ENCODE data around the gene LPA.
"Not testable (repeated sequence)": the region's sequence is repeated elsewhere in the genome, so short reads cannot be mapped to it uniquely, and the experiment has no call there.

LPA gene

DNA sequence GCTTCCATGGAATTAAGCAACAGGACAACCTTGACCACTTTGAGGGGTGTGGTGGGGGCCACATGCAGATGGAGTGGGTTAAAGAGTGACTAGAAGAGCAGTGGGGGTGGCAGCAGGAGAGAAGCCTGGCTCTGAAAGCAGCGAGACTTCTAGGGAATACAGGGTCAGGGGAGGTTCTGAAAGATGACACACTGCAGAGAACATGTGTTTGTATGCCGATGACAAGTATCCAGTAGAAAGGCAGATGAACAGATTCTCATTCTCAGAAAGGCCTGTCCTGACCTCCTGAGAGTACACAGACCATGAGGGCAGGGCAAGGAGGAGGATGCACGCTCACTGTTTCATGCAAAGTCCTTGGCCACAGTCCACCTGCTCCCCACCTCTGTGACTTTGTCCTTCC is 2.9 kb downstream of the LPA start:
- no peak for ATAC-seq

DNA sequence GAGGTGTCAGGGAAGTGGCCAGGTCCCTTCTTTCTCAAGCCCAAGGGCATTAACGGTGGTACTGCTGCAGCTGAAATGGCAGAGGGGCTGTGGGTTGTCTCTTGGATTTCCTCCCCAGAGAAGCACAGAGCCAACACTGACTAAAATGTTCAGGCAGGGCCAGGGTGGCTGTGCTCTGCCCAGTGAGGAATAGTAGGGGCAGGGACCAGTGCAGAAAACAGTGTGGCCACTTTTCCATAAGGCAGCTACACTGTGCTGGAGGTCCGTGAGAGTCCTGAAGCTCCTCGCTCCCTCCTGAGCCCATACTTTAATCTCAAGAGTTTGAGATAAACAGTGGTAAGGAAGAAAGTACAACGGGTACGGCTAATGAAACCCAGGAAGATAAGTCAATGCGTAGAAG is 4.5 kb downstream of the LPA start:
- DNase-seq: no peak
- ATAC-seq: no peak

More for the DNA sequence above, 2.9 kb downstream of the LPA start:
- no peak for DNase-seq

DNA sequence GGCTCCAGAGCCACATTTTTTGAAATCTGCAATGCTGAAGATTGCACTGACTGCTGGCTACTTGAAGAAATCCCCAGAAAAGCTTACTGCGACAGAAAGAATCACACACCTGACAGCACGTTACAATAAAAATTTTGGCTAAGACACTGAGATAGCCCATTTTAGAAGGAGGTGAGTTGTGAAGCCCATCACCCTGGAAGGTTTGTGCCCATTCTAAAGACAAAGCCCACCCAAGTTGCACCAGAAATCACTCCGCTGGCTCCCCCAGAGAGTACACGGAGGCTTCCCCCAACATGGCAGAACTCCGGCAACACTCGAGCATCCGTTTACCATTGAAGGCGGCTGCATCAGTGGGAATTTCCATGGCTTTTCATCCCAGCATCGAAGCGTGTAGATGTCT is 29.4 kb downstream of the LPA start:
- no peak for DNase-seq
- no peak for ATAC-seq

DNA sequence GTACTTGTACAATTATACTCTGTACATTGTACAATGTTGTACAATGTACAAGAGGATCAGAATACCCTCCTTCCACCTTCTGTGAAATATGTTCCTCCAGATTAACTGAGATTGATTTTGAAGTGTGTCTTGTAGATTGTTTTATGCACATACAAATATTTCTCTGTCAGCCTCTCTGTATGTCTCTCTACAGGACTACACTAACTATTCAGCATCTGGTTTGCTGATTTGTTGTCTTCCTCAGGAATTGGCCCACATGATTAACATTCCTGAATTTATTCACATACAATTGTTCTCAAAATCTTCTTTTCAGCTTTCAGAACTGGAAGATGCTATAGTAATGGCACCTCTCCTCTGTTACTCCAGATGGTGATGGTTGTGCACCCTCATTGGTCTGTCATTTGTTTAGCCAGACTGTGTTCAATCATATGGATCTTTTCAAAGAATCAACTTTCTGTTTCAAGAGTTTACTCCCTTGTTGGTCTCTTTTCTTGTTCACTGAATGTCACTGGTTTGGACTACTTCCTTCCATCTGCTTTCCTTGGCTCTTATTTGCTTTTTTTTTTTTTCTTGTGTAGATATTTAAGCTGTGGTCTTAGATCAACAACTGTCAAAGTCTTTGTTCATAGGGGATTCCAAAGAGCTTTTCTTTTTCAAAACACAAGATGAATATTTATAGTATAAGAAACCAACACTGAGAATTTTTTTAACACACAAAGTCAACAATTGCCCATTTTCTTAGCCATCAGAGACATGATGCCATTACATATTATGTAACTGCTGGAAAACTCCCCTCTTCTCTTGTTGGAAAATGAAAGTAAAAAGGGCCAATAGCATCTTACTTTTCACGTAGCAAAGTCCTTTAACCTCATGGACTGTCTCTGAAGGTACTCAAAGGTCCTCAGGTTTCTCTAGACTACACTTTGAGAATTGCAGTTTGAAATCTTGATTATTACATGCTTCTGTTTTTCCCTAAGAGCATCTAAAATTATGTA is 67.9 kb downstream of the LPA start:
- ATAC-seq (no peak), DNase-seq (no peak)

DNA sequence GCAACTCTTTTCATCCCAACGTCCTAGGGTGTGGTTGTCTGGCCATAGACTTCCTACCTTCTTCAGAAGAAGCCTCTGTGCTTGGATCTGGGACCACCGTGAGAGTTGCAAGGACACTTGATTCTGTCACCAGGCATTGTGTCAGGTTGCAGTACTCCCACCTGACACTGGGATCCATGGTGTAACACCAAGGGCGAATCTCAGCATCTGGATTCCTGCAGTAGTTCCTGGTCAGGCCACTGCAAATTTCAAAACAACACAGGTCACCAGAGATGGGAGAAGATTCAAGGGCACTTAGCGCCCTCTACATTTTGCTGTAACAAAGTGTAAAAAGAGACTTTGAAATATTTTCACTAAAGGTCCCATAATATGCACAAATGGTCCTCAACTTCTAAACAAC is 68.8 kb downstream of the LPA start:
- not testable (repeated sequence) for ATAC-seq, DNase-seq

DNA sequence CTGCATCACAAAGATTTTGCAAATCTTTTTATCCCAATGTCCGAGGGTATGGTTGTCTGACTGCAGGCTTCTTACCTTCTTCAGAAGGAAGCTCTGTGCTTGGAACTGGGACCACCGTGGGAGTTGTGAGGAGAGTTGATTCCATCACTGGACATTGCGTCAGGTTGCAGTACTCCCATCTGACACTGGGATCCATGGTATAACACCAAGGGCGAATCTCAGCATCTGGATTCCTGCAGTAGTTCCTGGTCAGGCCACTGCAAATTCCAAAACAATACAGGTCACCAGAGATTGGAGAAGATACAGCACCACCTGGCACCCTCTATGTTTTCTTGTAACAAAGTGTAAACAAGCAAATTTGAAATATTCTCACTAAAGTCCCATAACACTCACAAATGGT is 77.7 kb downstream of the LPA start:
- no peak for DNase-seq
- no peak for ATAC-seq

DNA sequence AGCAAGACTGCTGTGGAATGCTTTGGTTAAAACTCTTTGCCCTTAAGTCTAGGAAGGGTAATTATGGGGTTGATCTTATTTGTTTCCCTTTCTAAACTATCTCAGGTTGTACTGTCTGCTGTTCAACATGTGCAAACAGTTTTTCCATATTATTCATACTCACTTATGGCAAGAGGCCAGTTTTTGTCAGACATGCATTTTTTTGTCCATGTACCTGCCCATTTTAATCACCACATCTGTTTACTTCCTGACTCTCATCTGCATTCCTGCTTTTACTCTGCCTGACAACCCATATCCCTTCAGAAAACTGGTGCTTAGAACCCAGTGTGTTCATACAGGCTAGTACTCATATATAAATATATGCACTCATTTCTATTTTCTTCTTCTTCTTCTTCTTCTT is 80.3 kb downstream of the LPA start:
- DNase-seq (no peak), ATAC-seq (no peak)

DNA sequence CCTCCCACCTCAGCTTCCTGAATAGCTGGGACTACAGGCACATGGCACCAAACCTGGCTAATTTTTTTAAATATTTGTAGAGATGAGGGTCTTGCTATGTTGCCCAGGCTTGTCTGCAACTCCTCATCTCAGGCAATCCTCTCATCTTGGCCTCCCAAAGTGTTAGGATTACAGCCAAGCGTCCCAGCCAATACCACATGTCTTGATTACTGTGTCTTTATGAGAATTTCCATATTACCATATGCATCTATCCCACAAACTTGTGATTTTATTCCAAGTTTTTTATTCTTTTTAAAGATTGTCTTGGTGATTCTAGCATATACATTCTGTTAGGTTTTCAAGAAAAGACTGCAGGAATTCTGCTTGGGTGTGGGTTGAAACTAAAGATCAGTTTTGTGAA is 82.7 kb downstream of the LPA start:
- DNase-seq: no peak
- ATAC-seq: no peak

DNA sequence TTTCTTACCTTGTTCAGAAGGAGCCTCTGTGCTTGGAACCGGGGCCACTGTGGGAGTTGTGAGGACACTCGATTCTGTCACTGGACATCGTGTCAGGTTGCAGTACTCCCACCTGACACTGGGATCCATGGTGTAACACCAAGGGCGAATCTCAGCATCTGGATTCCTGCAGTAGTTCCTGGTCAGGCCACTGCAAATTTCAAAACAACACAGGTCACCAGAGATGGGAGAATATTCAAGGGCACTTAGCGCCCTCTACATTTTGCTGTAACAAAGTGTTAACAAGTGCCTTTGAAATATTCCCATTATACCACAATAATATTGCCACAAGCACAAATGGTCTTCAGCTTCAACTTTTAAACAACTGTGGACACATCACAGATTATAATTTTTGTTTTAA is 85.6 kb downstream of the LPA start:
- ATAC-seq, DNase-seq: not testable (repeated sequence)

DNA sequence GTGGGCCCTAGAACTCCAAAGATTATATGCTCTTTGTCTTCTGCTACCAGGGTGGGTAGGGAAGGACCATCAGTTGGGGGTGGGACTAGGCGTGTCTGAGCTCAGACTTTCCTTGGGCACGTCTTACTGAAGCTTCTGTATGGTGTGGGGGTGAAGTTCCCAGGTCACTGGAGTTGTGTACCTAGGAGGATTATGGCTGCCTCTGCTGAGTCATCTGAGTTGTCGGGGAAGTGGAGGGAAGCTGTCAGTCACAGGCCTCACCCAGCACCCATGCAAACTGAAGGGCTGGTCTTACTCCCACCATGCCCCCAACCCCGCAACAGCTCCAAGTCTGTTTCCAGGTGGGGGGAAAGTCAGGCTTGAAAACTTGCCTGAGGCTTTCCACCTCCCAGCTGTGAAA is 90.1 kb downstream of the LPA start:
- no peak for ATAC-seq
- DNase-seq: no peak

DNA sequence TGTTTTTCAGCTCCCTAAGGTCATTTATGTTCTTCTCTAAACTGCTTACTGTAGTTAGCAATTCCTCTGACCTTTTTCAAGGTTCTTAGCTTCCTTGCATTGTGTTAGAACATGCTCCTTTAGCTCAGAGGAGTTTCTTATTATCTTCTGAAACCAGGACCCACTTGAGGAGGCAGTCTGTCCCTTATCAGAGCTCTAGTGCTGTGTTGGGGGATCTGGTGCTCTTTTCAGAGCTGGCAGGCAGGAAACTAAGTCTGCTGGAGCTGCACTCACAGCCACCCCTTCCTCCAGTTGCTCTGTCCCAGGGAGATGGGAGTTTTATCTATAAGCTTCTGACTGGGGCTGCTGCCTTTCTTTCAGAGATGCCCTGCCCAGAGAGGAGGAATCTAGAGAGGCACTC is 92.9 kb downstream of the LPA start:
- not testable (repeated sequence) for ATAC-seq, DNase-seq

DNA sequence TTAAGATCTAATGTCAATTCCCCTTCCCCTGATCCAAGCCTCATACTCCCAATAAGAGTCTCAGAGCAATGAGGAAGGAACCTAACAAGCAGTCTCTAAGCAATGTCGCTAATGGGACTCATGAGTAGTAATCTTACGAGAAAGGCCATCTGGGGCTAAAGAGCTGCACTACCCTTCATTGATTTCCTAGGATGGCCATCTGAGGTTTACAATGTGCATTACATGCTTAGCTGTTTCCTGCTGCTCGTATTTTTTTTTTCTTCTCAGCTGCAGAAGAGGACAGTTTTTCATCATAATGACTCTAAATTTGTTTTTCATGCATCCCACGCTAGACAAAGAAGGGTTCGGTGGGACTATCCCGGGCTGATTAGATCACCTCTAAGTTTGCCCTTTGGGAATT is 119.3 kb downstream of the LPA start:
- ATAC-seq: no peak
- DNase-seq: no peak

DNA sequence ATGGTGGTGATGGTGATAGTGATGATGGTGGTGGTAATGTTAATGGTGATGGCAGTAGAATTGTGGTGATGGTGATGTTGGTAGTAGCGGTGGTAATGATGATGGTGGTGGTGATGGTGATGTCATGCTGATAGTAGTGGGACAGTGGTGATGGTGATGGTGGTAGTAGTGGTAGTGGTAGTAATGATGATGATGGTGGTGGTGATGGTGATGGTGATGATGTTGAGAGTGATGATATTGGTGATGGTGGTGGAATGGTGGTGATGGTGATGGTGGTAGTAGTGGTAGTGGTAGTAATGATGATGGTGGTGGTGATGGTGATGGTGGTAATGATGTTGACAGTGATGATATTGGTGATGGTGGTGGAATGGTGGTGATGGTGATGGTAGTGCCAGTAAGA is 128.8 kb downstream of the LPA start:
- ATAC-seq (no peak), DNase-seq (no peak)

DNA sequence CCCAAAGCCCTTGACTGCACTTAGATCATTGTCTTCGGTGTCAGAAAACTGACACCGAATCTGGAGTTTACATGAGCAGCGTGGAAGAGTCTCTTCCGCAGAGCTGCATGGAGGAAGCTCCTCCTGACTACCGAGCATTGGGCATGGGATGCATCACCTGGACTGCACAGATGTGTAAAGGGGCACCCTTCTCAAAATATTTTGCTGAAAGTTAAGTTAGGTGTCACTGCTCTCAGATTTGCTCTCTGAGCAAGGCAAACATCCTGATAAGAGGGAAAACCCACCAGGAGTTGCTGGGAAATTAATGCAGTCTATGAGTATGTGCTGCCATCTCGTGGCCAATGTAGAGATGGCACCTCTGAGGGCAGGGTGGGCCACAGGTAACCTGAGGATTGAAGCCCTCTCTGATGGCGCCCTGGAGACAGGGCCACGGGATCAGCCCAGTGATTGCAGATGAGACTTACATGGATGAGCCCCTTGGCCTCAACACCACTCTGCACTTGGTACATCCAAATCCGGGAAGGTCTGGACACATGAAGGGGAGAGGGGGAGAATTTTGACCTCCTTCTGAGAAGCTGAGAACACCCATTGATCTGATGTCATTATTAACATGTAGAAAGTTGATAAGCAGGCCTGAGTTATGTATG is 129.9 kb downstream of the LPA start:
- DNase-seq (peak; percentile 72), ATAC-seq (peak; percentile 81)

DNA sequence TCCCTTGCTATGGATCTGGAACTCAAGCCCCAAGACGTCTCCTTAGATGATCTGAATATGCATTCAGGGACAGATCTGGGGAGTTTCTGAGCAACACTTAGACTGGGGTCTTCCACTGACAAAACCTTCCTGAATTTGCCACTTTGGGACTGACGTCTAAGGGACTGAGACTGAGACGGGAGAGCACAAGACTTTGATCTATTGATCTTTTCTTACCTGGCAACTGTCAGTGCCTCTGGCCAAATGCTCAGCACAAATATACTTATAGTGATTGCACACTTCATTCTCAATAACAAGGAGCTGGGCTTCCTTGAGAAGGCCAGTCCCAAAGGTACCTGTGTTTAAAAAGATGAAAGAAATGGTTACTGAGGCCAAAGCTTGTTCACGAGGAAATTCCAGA is 131.8 kb downstream of the LPA start:
- ATAC-seq (no peak), DNase-seq (no peak)

DNA sequence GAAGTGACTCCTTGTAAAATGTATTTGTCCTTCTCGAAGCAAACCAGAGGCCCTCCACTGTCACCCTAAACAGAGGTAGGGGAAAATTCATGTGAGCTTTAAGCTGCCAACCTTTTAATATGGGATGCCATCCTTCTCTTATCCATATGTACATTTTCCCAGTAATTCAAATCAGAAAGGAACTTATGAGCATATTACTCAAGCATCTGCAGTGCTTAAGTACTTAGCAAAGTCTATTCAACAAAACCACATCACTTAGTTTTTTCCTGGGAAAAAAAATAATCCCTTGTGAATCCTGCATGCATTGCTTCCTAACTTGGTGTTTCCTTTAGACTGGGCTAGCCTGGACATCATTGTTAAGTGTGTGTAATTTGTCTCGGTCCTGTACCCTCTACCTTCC is 132.2 kb downstream of the LPA start:
- no peak for ATAC-seq
- DNase-seq: no peak

DNA sequence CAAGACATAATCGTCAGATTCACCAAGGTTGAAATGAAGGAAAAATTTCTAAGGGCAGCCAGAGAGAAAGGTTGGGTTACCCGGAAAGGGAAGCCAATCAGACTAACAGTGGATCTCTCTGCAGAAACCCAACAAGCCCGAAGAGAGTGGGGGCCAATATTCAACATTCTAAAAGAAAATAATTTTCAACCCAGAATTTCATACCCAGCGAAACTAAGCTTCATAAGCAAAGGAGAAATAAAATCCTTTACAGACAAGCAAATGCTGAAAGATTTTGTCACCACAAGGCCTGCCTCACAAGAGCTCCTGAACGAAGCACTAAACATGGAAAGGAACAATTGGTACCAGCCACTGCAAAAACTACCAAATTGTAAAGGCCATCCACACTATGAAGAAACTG is 134.6 kb downstream of the LPA start:
- not testable (repeated sequence) for ATAC-seq

DNA sequence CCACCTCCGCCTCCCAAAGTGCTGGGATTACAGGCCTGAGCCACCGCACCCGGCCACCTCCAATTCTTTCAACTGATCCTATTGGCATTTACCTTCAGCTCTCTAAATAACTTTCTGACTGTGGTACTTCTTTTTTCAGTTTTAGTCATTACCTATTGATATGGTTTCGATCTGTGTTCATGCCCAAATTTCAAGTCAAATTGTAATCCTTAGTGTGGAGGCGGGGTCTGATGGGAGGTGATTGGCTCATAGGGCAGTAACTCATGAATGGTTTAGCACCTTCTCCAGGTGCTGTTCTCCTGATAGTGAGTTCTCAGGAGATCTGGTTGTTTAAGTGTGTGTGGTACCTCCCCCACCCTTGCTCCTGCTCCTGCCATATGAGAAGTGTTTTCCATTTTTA is 140.9 kb downstream of the LPA start:
- ATAC-seq (peak; percentile 47), DNase-seq (peak; percentile 9)

More for the DNA sequence above, 134.6 kb downstream of the LPA start:
- DNase-seq: not testable (repeated sequence)

DNA sequence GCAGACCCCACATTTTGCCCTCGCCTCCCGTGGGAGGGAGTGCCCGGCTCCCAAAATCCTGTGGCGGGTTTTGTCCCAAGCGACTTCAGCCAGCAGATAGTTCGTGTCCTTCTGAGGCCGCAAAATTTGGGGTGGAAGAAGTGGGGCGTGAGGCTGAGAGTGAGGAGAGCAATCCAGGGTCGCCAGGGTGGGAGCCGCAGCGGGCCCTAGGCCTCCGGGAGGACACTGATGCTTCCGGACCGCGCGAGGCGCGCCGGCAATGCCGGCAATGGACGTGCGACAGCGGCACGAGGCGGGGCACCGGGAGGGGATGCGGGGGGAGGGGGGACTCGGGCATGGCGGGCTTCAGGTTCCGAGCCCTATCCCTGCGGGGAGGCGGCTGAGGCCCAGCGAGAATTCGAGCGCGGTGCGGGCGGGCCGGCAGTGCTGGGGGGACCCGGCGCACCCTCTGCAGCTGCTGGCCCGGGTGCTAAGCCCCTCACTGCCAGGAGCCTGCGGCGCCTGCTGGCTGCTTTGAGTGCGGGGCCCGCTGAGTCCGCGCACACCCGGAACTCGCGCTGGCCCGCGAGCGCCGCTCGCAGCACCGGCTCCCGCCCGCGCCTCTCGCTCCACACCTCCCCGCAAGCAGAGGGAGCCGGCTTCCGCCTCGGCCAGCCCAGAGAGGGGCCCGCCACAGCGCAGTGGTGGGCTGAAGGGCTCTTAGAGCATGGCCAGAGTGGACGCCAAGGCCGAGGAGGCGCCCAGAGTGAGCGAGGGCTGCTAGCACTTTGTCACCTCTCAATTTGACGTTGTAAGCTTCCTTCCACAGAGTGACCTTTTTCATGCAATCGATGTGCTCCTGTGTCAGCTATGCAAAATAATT is 143.8 kb downstream of the LPA start:
- ATAC-seq (peak; percentile 84), DNase-seq (peak; percentile 84)

DNA sequence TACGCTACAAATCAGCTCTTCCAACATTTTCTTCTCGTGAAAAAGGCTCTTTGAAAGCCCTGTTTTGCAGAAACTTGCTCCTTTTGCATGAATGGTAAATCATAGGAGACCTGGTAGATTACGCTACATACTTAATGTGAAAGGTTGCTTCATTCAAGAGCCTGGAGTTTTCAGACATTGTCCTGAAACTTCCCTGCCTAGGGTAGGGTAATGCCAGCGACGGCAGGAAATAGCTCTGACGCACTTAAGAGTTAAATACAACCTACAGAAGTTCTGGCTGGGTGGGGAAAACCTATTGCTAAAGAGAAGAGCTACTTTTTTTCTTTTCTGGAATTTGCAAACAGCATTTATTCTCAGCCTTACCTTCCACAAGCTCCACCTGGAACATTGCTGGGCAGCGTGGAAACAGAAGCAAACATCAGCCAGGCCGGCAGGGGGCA is 144.5 kb downstream of the LPA start:
- ATAC-seq: peak; percentile 70

DNA sequence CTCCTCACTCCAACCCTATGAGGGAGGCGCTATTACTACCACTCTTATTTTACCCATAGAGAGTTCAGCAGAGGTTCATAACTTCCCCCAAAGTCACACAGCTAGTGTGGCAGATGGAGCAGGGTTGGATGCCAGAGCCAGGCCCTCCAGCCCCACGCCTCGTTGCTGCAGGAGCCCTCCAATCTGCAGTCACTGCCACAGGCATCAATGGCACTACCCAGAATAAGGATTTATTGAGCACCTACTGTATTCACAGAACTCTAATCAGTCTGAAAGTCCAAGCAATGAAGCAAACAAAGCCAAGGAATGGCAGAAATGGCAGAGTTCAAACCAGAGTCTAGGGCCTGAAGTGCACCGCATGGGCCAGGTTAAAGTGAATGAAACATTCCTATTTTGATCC is 144.9 kb downstream of the LPA start:
- ATAC-seq (no peak), DNase-seq (no peak)

More for the DNA sequence above, 144.5 kb downstream of the LPA start:
- no peak for DNase-seq

DNA sequence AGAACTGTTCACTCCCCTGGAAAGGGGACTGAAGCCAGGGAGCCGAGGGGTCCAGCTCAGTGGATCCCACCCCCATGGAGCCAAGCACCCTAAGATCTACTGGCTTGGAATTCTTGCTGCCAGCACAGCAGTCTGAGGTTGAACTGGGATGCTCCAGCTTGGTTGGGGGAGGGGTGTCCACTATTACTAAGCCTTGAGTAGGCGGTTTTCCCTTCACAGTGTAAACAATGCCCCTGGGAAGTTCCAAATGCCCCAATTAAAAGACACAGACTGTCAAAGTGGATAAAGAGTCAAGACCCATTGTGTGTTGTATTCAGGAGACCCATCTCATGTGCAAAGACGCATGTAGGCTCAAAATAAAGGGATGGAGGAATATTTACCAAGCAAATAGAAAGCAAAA is 150.2 kb downstream of the LPA start:
- no peak for ATAC-seq
- DNase-seq: no peak

All from stimulated activated naive CD8-positive, alpha-beta T cell treated with anti-CD3 and anti-CD28 coated beads, Interleukin-15, Interleukin-2, amounts not matched to agents 100 U/mL and 50 U/mL, for 24 hours (primary cell).